HepG2 (cell line): ENCODE results near the gene RNF183. TPM values are rescaled to one million over a fixed set of nuclear protein-coding genes. Genes with fewer than 3 reads are reported as not detected.

Experiments
- ELF1 ChIP-seq: sonication (generic); formaldehyde crosslinking; IDR thresholded peaks from 2 replicates; pipeline ENCODE4 v1.4.0; 2020; ENCODE audit warnings: missing genetic modification reagents
- GABPA ChIP-seq, 2 experiments: IDR thresholded peaks; 2 replicates each; pipeline ENCODE4 v1.6.1; 2011 to 2016; ENCODE audit warnings: low read depth in 2 of 2, low read length in 1 of 2, missing biosample characterization in 1 of 2, missing genetic modification characterization in 1 of 2
- GATAD2A ChIP-seq: IDR thresholded peaks from 2 replicates; pipeline ENCODE4 v1.6.1; 2016
- KDM5B ChIP-seq: sonication (generic); formaldehyde crosslinking; IDR thresholded peaks from 2 replicates; pipeline ENCODE4 v1.4.0; 2020; ENCODE audit warnings: missing genetic modification reagents, mild to moderate bottlenecking, borderline replicate concordance
- MED13 ChIP-seq: sonication (generic); formaldehyde crosslinking; IDR thresholded peaks from 2 replicates; pipeline ENCODE4 v1.5.0; 2020; ENCODE audit warnings: missing genetic modification reagents
- MYPOP ChIP-seq: sonication (generic); formaldehyde crosslinking; IDR thresholded peaks from 2 replicates; pipeline ENCODE4 v1.8.1; 2023; ENCODE audit warnings: mild to moderate bottlenecking, moderate library complexity, missing genetic modification reagents
- NCOA1 ChIP-seq: sonication (generic); formaldehyde crosslinking; IDR thresholded peaks from 2 replicates; pipeline ENCODE4 v1.9.0; 2021; ENCODE audit warnings: missing genetic modification reagents
- PBX3 ChIP-seq: sonication (generic); formaldehyde crosslinking; IDR thresholded peaks from 2 replicates; pipeline ENCODE4 v1.8.1; 2023; ENCODE audit warnings: missing genetic modification reagents, inconsistent platforms, borderline replicate concordance
- SMYD3 ChIP-seq: sonication (generic); formaldehyde crosslinking; IDR thresholded peaks from 2 replicates; pipeline ENCODE4 v1.8.1; 2023; ENCODE audit warnings: mild to moderate bottlenecking, missing genetic modification reagents
- ZBTB34 ChIP-seq: sonication (generic); formaldehyde crosslinking; IDR thresholded peaks from 2 replicates; pipeline ENCODE4 v1.8.0; 2022; ENCODE audit warnings: mild to moderate bottlenecking, missing genetic modification reagents
- ZBTB38 ChIP-seq: sonication (generic); formaldehyde crosslinking; IDR thresholded peaks from 2 replicates; pipeline ENCODE4 v1.5.1; 2020; ENCODE audit warnings: mild to moderate bottlenecking, missing genetic modification reagents
- ZIK1 ChIP-seq: sonication (generic); formaldehyde crosslinking; IDR thresholded peaks from 2 replicates; pipeline ENCODE4 v1.5.0; 2020; ENCODE audit warnings: mild to moderate bottlenecking, low read depth, missing genetic modification reagents, borderline replicate concordance
- ZNF136 ChIP-seq: sonication (generic); formaldehyde crosslinking; IDR thresholded peaks from 2 replicates; pipeline ENCODE4 v1.8.1; 2022; ENCODE audit warnings: low read depth, mild to moderate bottlenecking, moderate library complexity, missing genetic modification reagents
- ZNF326 ChIP-seq: sonication (generic); formaldehyde crosslinking; IDR thresholded peaks from 2 replicates; pipeline ENCODE4 v1.4.0; 2020; ENCODE audit warnings: missing genetic modification reagents, borderline replicate concordance
- ZNF44 ChIP-seq: sonication (generic); formaldehyde crosslinking; IDR thresholded peaks from 2 replicates; pipeline ENCODE4 v1.5.1; 2020; ENCODE audit warnings: mild to moderate bottlenecking, missing genetic modification reagents
- ZNF549 ChIP-seq: sonication (generic); formaldehyde crosslinking; IDR thresholded peaks from 2 replicates; pipeline ENCODE4 v1.5.0; 2020; ENCODE audit warnings: missing genetic modification reagents
- ZNF550 ChIP-seq: sonication (generic); formaldehyde crosslinking; IDR thresholded peaks from 2 replicates; pipeline ENCODE4 v1.4.0; 2020; ENCODE audit warnings: mild to moderate bottlenecking, missing genetic modification reagents, borderline replicate concordance
- ZNF609 ChIP-seq: sonication (generic); formaldehyde crosslinking; IDR thresholded peaks from 2 replicates; pipeline ENCODE4 v1.4.0; 2020; ENCODE audit warnings: mild to moderate bottlenecking, missing genetic modification reagents, borderline replicate concordance
- ZNF740 ChIP-seq: sonication (generic); formaldehyde crosslinking; IDR thresholded peaks from 2 replicates; pipeline ENCODE4 v1.4.0; 2020; ENCODE audit warnings: missing genetic modification reagents
- ZNF841 ChIP-seq: sonication (generic); formaldehyde crosslinking; IDR thresholded peaks from 2 replicates; pipeline ENCODE4 v1.8.1; 2023; ENCODE audit warnings: missing genetic modification reagents, borderline replicate concordance
- polyA plus RNA-seq, 8 experiments: library from polyadenylated mRNA; depleted of rRNA in 3 of 8; stranded (reverse) in 7 of 8; unstranded in 1 of 8; fragments of >200 nt; fragmentation: Illumina TruSeq in 4 of 8; extraction: Trizol in 4 of 8; gene quantifications; 2 replicates each; pipeline versions ENCODE4 v1.2.1 to v1.2.3, GENCODE V29; 2011 to 2016; ENCODE audit warnings: low read depth in 4 of 8, missing spikeins in 1 of 8, mixed read lengths in 1 of 8; ENCODE audit not compliant: insufficient read depth in 1 of 8
- total RNA-seq, 5 experiments: library from RNA; depleted of rRNA; stranded (reverse); fragments of >200 nt; fragmentation: Illumina TruSeq; extraction: Trizol; gene quantifications; 2 replicates each; pipeline ENCODE4 v1.2.3, GENCODE V29; 2016; ENCODE audit warnings: low read depth in 1 of 5

The RNF183 gene
- total and polyA plus RNA-seq, 2 of the 13 experiments (the other 11 are each of a cell fraction or from before 2014, with no cell fraction given) = 0.13 to 6.5 TPM

GRCh38 chr9:113340011-113340699 is 37.0 kb upstream of the RNF183 start, which contains the start of gene WDR31 (continued):
- TF ChIP-seq ZBTB34 (CRISPR knock-in tag) (peak; percentile 44; the same call in 1 of the 2 replicates), ZNF841 (CRISPR knock-in tag) (no peak; the same call in 1 of the 2 replicates), MED13 (CRISPR knock-in tag) (peak; percentile 72; the same call in 1 of the 2 replicates), NCOA1 (CRISPR knock-in tag) (0 out of 2 replicates have a peak, but pooled peaks have one; percentile 25), ZNF326 (no peak), ZNF136 (CRISPR knock-in tag) (0 out of 2 replicates have a peak, but pooled peaks have one; percentile 39), ZNF549 (CRISPR knock-in tag) (no peak), ZNF44 (peak; percentile 28; the same call in 1 of the 2 replicates), ZNF609 (CRISPR knock-in tag) (peak; percentile 65), PBX3 (CRISPR knock-in tag) (no peak), ZNF550 (CRISPR knock-in tag) (no peak), ELF1 (CRISPR knock-in tag) (peak; percentile 76), GATAD2A (CRISPR knock-in tag) (peak; percentile 87), ZBTB38 (CRISPR knock-in tag) (peak; percentile 84), MYPOP (peak; percentile 94), SMYD3 (CRISPR knock-in tag) (peak; percentile 19; the same call in 1 of the 2 replicates), ZNF740 (CRISPR knock-in tag) (peak; percentile 71; the same call in 1 of the 2 replicates), KDM5B (CRISPR knock-in tag) (peak; percentile 91; the same call in 1 of the 2 replicates), GABPA (IDR thresholded peaks at IDR 0.05; ENCODE audit: low read depth, low read length) (peak; percentile 68), GABPA (CRISPR knock-in tag; IDR thresholded peaks at IDR 0.05; ENCODE audit: low read depth) (peak; percentile 89), ZIK1 (CRISPR knock-in tag) (peak; percentile 89; the same call in 1 of the 2 replicates)
